GM23338 (cell line): ENCODE results near the gene NIPBL. TPM values are rescaled to one million over a fixed set of nuclear protein-coding genes. Genes with fewer than 3 reads are reported as not detected.
"Not testable (repeated sequence)": the region's sequence is repeated elsewhere in the genome, so short reads cannot be mapped to it uniquely, and the experiment has no call there.

ENCODE experiments used
- ATAC-seq: fragments of 200-7000 bp; cut with Tn5 transposase; 3 replicates; pipeline ENCODE4 v1.9.1; 2020
- DNase-seq: peaks from one replicate; pipeline ENCODE4 v3.0.0-alpha.2; 2015; ENCODE audit warnings: low spot score
- H2AFZ ChIP-seq: fragments of 200-600 bp; sonication (generic); 2 replicates; pipeline ENCODE4 v1.8.0; 2016; ENCODE audit warnings: antibody characterized with exemption, mild to moderate bottlenecking, moderate library complexity
- H3F3A ChIP-seq: fragments of 200-600 bp; sonication (generic); replicated peaks from 2 replicates; pipeline ENCODE4 v1.8.0; 2017; ENCODE audit warnings: antibody characterized with exemption, mixed run types, low read depth
- H3K27ac ChIP-seq: fragments of 200-600 bp; sonication (generic); 2 replicates; pipeline ENCODE4 v1.6.1; 2016; ENCODE audit warnings: low read depth
- H3K27me3 ChIP-seq: fragments of 200-600 bp; sonication (generic); 2 replicates; pipeline ENCODE4 v1.8.0; 2016; ENCODE audit warnings: mild to moderate bottlenecking, mixed run types, moderate library complexity; ENCODE audit not compliant: insufficient read depth
- H3K36me3 ChIP-seq: fragments of 200-600 bp; sonication (generic); 2 replicates; pipeline ENCODE4 v1.8.0; 2016; ENCODE audit warnings: mild to moderate bottlenecking; ENCODE audit not compliant: insufficient read depth
- H3K4me1 ChIP-seq: fragments of 200-600 bp; sonication (generic); 2 replicates; pipeline ENCODE4 v1.8.0; 2016; ENCODE audit warnings: mild to moderate bottlenecking, moderate library complexity; ENCODE audit not compliant: insufficient read depth
- H3K4me2 ChIP-seq: fragments of 200-600 bp; sonication (generic); 2 replicates; pipeline ENCODE4 v1.7.1; 2017; ENCODE audit warnings: mixed run types
- H3K4me3 ChIP-seq: fragments of 200-600 bp; sonication (generic); 2 replicates; pipeline ENCODE4 v1.6.1; 2016; ENCODE audit warnings: mixed run types
- H3K79me2 ChIP-seq: fragments of 200-600 bp; sonication (generic); replicated peaks from 2 replicates; pipeline ENCODE4 v1.8.0; 2017; ENCODE audit warnings: mild to moderate bottlenecking; ENCODE audit not compliant: insufficient read depth
- H3K9me2 ChIP-seq: fragments of 200-600 bp; sonication (generic); 2 replicates; pipeline ENCODE4 v1.8.0; 2017; ENCODE audit not compliant: insufficient read depth
- H4K20me1 ChIP-seq: fragments of 200-600 bp; sonication (generic); replicated peaks from 2 replicates; pipeline ENCODE4 v1.8.0; 2017; ENCODE audit warnings: mild to moderate bottlenecking; ENCODE audit not compliant: insufficient read depth
- H3K27ac Mint-ChIP-seq: 2 replicates; pipeline ENCODE4 v1.8.0; 2020; ENCODE audit warnings: inconsistent platforms, mild to moderate bottlenecking, moderate library complexity, mixed read lengths
- H3K27me3 Mint-ChIP-seq: 3 replicates; pipeline ENCODE4 v1.8.0; 2022; ENCODE audit warnings: low read depth, mild to moderate bottlenecking, moderate library complexity, mixed read lengths, inconsistent platforms; ENCODE audit not compliant: insufficient read depth, poor library complexity
- H3K36me3 Mint-ChIP-seq: 3 replicates; pipeline ENCODE4 v1.8.0; 2021; ENCODE audit warnings: low read depth, mild to moderate bottlenecking, inconsistent platforms, moderate library complexity, mixed read lengths
- H3K4me1 Mint-ChIP-seq: 3 replicates; pipeline ENCODE4 v1.8.0; 2020; ENCODE audit warnings: mild to moderate bottlenecking, inconsistent platforms, mixed read lengths
- H3K4me3 Mint-ChIP-seq: 3 replicates; pipeline ENCODE4 v1.8.0; 2021; ENCODE audit warnings: moderate library complexity, mild to moderate bottlenecking, inconsistent platforms, mixed read lengths
- H3K9me3 Mint-ChIP-seq: 3 replicates; pipeline ENCODE4 v1.8.0; 2020; ENCODE audit warnings: moderate library complexity, mild to moderate bottlenecking, inconsistent platforms, mixed read lengths
- CREB1 ChIP-seq: fragments of 250-450 bp; sonication (Bioruptor Pico); IDR thresholded peaks from 2 replicates; pipeline ENCODE4 v1.5.0; 2020; ENCODE audit warnings: low read depth, mild to moderate bottlenecking, moderate library complexity
- EZH2 ChIP-seq: fragments of 200-600 bp; sonication (generic); IDR thresholded peaks from one replicate; pipeline ENCODE4 v1.8.0; 2017; ENCODE audit warnings: antibody characterized with exemption, mild to moderate bottlenecking, low read depth; ENCODE audit not compliant: unreplicated experiment
- EZH2phosphoT487 ChIP-seq: fragments of 200-600 bp; sonication (generic); IDR thresholded peaks from one replicate; pipeline ENCODE4 v1.8.1; 2018; ENCODE audit warnings: antibody characterized with exemption; ENCODE audit not compliant: unreplicated experiment
- JUNB ChIP-seq: IDR thresholded peaks from one replicate; pipeline ENCODE4 v1.6.1; 2016; ENCODE audit warnings: antibody characterized with exemption; ENCODE audit not compliant: unreplicated experiment
- NANOG ChIP-seq: IDR thresholded peaks from 2 replicates; pipeline ENCODE4 v1.6.1; 2016; ENCODE audit warnings: antibody characterized with exemption, borderline replicate concordance
- POLR2AphosphoS5 ChIP-seq: IDR thresholded peaks from 2 replicates; pipeline ENCODE4 v1.6.1; 2016; ENCODE audit warnings: antibody characterized with exemption, low read depth
- STAT1 ChIP-seq: IDR thresholded peaks from one replicate; pipeline ENCODE4 v1.6.1; 2016; ENCODE audit warnings: antibody characterized with exemption; ENCODE audit not compliant: unreplicated experiment
- ZNF462 ChIP-seq: fragments of 250-450 bp; sonication (Bioruptor Pico); IDR thresholded peaks from 2 replicates; pipeline ENCODE4 v1.5.0; 2020; ENCODE audit warnings: mild to moderate bottlenecking, moderate library complexity
- polyA plus RNA-seq: library from polyadenylated mRNA; unstranded; fragments of >200 nt; fragmentation: Nextera tagmentation; extraction: Ambion mirVana; gene quantifications from 2 replicates; pipeline ENCODE4 v1.2.1, GENCODE V29; 2016
- total RNA-seq: library from RNA; depleted of rRNA; stranded (reverse); fragments of >200 nt; shearing (Covaris generic); gene quantifications from 2 replicates; pipeline ENCODE4 v1.2.3, GENCODE V29; 2014

Gene NIPBL
- total and polyA plus RNA-seq, 2 experiments from 2014 or later = 44.2 to 51.4 TPM

- TF ChIP-seq ZNF462 (CRISPR knock-in tag) = no peak
- no peak for TF ChIP-seq POLR2AphosphoS5
- TF ChIP-seq STAT1 = no peak
- TF ChIP-seq EZH2 = no peak
- no peak for TF ChIP-seq NANOG
- no peak for TF ChIP-seq CREB1 (CRISPR knock-in tag)
- TF ChIP-seq EZH2phosphoT487 = no peak
- TF ChIP-seq JUNB = no peak
These were observed 39.1 kb downstream of the NIPBL start (continued) for GRCh38 chr5:36915653-36916052.

- not testable (repeated sequence) for H3K4me1 ChIP-seq, H3K27ac Mint-ChIP-seq, H3K27me3 Mint-ChIP-seq, H3K27me3 ChIP-seq, H3K36me3 ChIP-seq, H3K4me2 ChIP-seq, H3K9me3 Mint-ChIP-seq, ATAC-seq, H2AFZ ChIP-seq, H3K4me3 ChIP-seq, H3F3A ChIP-seq, DNase-seq, H3K4me3 Mint-ChIP-seq, H3K36me3 Mint-ChIP-seq, H3K27ac ChIP-seq, H3K9me2 ChIP-seq
- Histone ChIP-seq H4K20me1 (peaks cover 30% of the 10 kb centered on the region), H3K79me2 (peaks cover 100% of the 10 kb centered on the region)
- peaks cover 11% of the 10 kb centered on the region; the same call in 2 of the 3 replicates for H3K4me1 Mint-ChIP-seq
These were observed 40.0 kb downstream of the NIPBL start for GRCh38 chr5:36916614-36917013.

- not testable (repeated sequence) for H3K27ac Mint-ChIP-seq, H3K4me2 ChIP-seq, H3K36me3 ChIP-seq, H3K4me1 ChIP-seq, H3K9me3 Mint-ChIP-seq, H3K36me3 Mint-ChIP-seq, H3K27me3 ChIP-seq, H3K4me3 ChIP-seq, ATAC-seq, DNase-seq, H2AFZ ChIP-seq, H3K27me3 Mint-ChIP-seq, H3K27ac ChIP-seq, H3K9me2 ChIP-seq, H3F3A ChIP-seq, H3K4me3 Mint-ChIP-seq
- H3K79me2 ChIP-seq = peaks cover 100% of the 10 kb centered on the region
- peaks cover 28% of the 10 kb centered on the region for H4K20me1 ChIP-seq
- peaks cover 11% of the 10 kb centered on the region; the same call in 2 of the 3 replicates for H3K4me1 Mint-ChIP-seq
These were observed 40.8 kb downstream of the NIPBL start for GRCh38 chr5:36917358-36917757.
